Measurements from ENCODE around the gene XIRP1.

- TF ChIP-seq, protein P1, sequence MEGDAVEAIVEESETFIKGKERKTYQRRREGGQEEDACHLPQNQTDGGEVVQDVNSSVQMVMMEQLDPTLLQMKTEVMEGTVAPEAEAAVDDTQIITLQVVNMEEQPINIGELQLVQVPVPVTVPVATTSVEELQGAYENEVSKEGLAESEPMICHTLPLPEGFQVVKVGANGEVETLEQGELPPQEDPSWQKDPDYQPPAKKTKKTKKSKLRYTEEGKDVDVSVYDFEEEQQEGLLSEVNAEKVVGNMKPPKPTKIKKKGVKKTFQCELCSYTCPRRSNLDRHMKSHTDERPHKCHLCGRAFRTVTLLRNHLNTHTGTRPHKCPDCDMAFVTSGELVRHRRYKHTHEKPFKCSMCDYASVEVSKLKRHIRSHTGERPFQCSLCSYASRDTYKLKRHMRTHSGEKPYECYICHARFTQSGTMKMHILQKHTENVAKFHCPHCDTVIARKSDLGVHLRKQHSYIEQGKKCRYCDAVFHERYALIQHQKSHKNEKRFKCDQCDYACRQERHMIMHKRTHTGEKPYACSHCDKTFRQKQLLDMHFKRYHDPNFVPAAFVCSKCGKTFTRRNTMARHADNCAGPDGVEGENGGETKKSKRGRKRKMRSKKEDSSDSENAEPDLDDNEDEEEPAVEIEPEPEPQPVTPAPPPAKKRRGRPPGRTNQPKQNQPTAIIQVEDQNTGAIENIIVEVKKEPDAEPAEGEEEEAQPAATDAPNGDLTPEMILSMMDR (IDR thresholded peaks at IDR 0.05): no peak
- no peak for TF ChIP-seq POLR2A (IDR thresholded peaks at IDR 0.05)
Measured at GRCh38 chr3:39143051-39143885, 49.1 kb downstream of the XIRP1 start.

Data from Peyer's patch (tissue), 4 donors.